HUES64 (cell line): ENCODE results near the gene CADPS.

ENCODE experiments used
- H3K27ac ChIP-seq: 2 replicates; pipeline ENCODE4 v1.7.0; 2013; ENCODE audit warnings: low read depth, low read length, inconsistent platforms
- H3K27me3 ChIP-seq: 2 replicates; pipeline ENCODE4 v1.6.1; 2013; ENCODE audit warnings: mild to moderate bottlenecking, low read length; ENCODE audit not compliant: insufficient read depth
- H3K36me3 ChIP-seq: 2 replicates; pipeline ENCODE4 v1.6.1; 2013; ENCODE audit warnings: mild to moderate bottlenecking, low read length; ENCODE audit not compliant: insufficient read depth
- H3K4me1 ChIP-seq: 2 replicates; pipeline ENCODE4 v1.6.1; 2013; ENCODE audit warnings: mild to moderate bottlenecking, low read length, moderate library complexity; ENCODE audit not compliant: insufficient read depth
- H3K4me3 ChIP-seq: 2 replicates; pipeline ENCODE4 v1.5.1; 2013; ENCODE audit warnings: mild to moderate bottlenecking, low read length, moderate library complexity
- H3K9ac ChIP-seq: 2 replicates; pipeline ENCODE4 v1.6.1; 2013; ENCODE audit warnings: mild to moderate bottlenecking, low read depth, low read length
- H3K9me3 ChIP-seq: 2 replicates; pipeline ENCODE4 v1.6.1; 2013; ENCODE audit warnings: low read depth, low read length; ENCODE audit not compliant: insufficient read depth
- WGBS: fragments of 150-250, 120-280 bp; methylation state at CpG from one replicate; pipeline ENCODE4 v1.1.7; 2013; ENCODE audit warnings: missing lambda C conversion rate; 5-methylcytosine and 5-hydroxymethylcytosine counted together

The CADPS gene

DNA sequence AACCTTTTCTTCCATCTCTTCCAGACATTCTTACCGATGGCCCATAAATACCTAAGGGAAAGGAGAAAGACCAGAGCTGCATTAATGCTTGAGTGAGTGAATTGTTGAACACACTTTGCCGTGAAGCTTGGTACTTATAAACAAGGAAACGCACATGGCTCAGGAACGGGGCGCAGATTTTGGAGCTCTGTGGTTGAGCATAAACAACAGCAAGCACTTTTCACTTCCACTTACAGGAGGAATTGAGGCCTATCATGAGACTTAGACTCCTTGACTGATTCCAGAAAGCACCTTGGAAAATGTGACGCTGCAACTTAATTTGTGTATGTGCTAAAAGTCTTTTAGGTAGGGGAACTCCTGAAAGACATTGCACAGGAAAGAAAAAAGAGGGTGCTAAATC is 304.3 kb downstream of the CADPS start:
- H3K4me3 ChIP-seq: no peak overlapping the region
- H3K36me3 ChIP-seq: no peaks in the 10 kb centered on the region
- no peak overlapping the region for H3K9ac ChIP-seq
- H3K4me1 ChIP-seq: no peaks in the 10 kb centered on the region
- H3K27me3 ChIP-seq: no peaks in the 10 kb centered on the region
- H3K9me3 ChIP-seq: no peaks in the 10 kb centered on the region
- no peak overlapping the region for H3K27ac ChIP-seq
- WGBS: 78% methylated on average over 6 of the region's 6 CpGs

DNA sequence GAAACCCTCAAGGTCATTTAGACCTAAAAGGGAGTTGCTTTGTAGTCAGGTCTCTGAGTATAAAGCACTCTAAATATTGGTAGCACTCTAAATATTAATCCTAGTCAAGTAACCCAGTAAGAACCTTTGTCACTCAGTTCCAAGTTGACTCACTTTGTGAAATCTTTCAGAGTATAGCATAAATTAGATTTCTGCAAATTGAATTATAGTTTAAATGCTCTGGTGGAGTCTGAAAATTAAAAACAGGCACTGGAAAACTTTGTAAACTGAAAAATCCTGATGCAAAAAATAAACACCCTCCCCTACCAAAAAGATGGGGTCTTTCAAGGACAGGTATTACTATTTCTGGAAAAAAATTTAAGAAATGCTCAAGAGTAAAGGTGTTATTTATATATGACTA is 305.6 kb downstream of the CADPS start:
- Histone ChIP-seq H3K9me3 (no peaks in the 10 kb centered on the region), H3K9ac (no peak overlapping the region), H3K4me1 (no peaks in the 10 kb centered on the region), H3K36me3 (no peaks in the 10 kb centered on the region), H3K27ac (no peak overlapping the region), H3K27me3 (no peaks in the 10 kb centered on the region), H3K4me3 (no peak overlapping the region)

DNA sequence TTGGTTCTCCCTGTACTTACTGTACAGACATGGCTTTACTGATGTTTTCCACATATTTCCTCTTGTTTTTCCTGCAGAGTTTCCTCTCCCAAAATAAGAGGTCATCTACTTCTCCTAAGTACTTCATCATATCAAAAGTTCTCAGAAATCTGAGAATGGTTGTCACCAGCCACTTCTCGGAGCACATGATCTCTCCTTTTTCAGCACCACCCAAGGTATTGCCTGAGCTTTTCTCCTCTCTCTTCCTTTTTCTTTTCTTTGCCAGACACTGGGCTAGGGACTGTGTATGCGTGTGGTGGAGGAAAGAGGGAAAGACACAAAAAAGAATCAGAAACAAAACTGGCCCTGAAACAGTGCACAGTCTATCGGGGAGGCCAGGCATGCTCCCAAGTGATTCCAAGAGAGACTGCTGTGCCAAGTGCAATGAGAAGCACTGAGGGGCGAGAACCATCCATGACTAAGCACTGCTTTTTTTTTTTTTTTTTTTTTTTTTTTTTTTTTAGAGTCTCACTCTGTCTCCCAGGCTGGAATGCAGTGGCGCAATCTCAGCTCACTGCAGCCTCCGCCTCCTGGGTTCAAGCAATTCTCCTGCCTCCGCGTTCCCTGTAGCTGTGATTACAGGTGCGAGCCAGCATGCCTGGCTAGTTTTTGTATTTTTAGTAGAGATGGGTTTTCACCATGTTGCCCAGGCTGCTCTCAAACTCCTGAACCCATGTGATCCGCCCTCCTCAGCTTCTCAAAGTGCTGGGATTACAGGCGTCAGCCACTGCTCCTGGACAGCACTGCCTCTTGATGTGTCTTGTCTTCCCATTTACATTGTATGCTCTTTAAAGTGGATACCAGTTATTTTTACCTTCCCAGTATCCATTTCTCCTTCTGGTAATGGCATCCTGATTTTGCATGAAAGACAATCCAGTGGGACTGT is 307.9 kb downstream of the CADPS start:
- H3K36me3 ChIP-seq: no peaks in the 10 kb centered on the region
- H3K9me3 ChIP-seq: no peaks in the 10 kb centered on the region
- H3K4me3 ChIP-seq: no peak overlapping the region
- H3K4me1 ChIP-seq: no peaks in the 10 kb centered on the region
- H3K9ac ChIP-seq: no peak overlapping the region
- no peaks in the 10 kb centered on the region for H3K27me3 ChIP-seq
- H3K27ac ChIP-seq: no peak overlapping the region
- 93% methylated on average over 9 of the region's 11 CpGs for WGBS

DNA sequence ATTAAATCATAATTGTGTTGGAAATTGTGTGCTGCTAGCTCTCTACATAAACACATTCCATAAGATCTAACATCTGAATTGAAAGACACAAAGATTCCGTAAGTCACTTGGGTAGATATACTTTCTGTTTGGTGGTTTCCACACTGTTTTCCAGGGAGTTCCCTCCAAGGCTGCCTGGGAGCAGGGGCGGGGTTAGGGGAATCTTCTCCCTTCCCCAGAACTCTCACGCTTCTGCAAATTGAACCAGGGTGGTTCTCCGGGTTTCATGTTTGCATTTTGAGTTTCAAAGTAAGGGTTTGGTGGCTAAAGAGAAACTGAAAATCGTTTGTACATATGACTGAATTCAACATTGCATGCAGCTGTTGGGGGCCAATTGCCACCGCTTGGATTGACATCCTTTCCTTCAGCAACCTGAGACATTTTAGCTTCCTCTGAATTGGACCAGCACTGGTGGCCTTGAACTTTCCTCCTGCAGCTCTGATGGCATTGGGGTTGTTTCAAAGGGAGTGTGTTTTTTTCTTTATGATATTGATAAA is 309.1 kb downstream of the CADPS start:
- H3K9ac ChIP-seq: no peak overlapping the region

DNA sequence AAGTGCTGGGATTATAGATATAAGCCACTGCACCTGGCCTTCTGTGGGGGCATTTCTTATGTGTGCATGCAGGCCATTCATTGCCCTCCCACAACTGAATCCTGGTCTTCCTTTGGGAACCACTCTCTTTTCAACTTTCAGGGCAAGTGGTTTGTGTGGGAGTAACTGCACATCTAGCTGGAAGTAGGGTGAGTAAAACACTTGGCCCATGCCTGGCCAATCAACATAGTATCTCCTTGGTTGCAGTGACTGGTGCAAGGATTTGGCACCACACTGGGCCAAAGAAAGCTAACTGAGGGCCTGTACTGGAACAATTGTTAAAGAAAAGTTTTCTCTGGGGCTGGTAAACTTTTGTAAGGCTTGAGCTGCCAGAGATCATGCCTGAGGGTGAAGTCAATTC is 312.6 kb downstream of the CADPS start:
- 0 out of 2 replicates have a peak, but pooled peaks cover 5% of the 10 kb centered on the region for H3K27me3 ChIP-seq
- no peak overlapping the region for H3K4me3 ChIP-seq
- no peaks in the 10 kb centered on the region for H3K9me3 ChIP-seq
- H3K36me3 ChIP-seq: no peaks in the 10 kb centered on the region
- no peak overlapping the region for H3K27ac ChIP-seq
- no peak overlapping the region for H3K9ac ChIP-seq
- no peaks in the 10 kb centered on the region for H3K4me1 ChIP-seq

More for the DNA sequence above, 309.1 kb downstream of the CADPS start:
- H3K4me1 ChIP-seq: no peaks in the 10 kb centered on the region
- 89% methylated on average over 6 of the region's 6 CpGs for WGBS
- H3K4me3 ChIP-seq: no peak overlapping the region
- no peaks in the 10 kb centered on the region for H3K36me3 ChIP-seq
- H3K27me3 ChIP-seq: no peaks in the 10 kb centered on the region
- no peaks in the 10 kb centered on the region for H3K9me3 ChIP-seq
- H3K27ac ChIP-seq: no peak overlapping the region

DNA sequence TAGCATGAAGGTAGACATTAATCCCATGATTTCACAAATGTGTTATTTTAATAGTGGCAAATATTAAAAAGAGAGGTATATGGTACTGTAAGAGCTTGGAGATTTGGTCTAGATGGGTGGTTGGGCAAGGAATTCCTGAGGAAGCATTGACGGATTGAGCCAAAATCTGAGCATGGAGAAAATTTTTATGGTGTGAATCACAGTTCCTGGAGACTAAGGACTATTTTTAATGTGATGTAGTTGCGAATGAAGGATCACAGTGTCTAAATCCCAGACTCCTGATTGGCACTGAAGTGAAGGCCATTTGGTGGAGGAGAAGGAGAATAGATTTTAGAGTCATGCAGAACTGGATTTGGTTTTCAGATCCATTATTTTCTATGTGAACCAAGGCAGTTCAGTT is 313.2 kb downstream of the CADPS start:
- Histone ChIP-seq H3K9ac (no peak overlapping the region), H3K9me3 (no peaks in the 10 kb centered on the region), H3K36me3 (no peaks in the 10 kb centered on the region), H3K4me1 (no peaks in the 10 kb centered on the region), H3K27me3 (0 out of 2 replicates have a peak, but pooled peaks cover 5% of the 10 kb centered on the region), H3K27ac (no peak overlapping the region), H3K4me3 (no peak overlapping the region)
- 91% methylated on average over 2 of the region's 2 CpGs for WGBS

DNA sequence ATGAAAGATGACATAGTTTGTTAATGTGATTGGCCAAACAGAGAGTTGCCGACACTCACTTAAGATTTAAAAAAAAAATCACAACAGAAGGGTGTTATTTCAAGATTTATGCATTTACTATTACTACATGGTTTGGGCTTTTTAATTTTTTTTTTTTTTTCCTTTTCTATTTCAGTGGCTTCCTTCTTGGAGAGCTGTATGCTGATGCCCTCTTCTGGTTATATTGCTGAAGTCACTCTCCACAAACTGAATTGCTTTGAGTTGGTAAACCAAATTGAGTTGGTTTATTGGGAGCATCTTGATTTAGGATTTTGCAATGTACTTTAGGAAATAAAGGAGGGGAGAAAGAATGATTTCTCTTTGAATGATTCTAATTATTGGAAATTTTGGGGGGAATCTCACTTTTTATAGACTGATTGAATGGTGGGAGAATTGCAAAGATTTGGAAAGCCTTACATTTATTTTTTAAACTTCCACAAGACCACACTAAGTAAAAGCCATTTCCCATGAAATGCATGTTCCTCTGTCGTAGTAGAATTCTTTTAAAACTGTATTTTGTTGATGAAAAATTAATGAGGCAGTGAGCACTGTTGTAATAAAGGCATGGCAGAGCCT is 315.3 kb downstream of the CADPS start:
- Histone ChIP-seq H3K9ac (no peak overlapping the region), H3K4me1 (peaks cover 8% of the 10 kb centered on the region; the same call in 1 of the 2 replicates), H3K27me3 (0 out of 2 replicates have a peak, but pooled peaks cover 5% of the 10 kb centered on the region), H3K4me3 (no peak overlapping the region), H3K36me3 (no peaks in the 10 kb centered on the region), H3K27ac (no peak overlapping the region), H3K9me3 (no peaks in the 10 kb centered on the region)
- WGBS: 0% methylated on average over 1 of the region's 2 CpGs

DNA sequence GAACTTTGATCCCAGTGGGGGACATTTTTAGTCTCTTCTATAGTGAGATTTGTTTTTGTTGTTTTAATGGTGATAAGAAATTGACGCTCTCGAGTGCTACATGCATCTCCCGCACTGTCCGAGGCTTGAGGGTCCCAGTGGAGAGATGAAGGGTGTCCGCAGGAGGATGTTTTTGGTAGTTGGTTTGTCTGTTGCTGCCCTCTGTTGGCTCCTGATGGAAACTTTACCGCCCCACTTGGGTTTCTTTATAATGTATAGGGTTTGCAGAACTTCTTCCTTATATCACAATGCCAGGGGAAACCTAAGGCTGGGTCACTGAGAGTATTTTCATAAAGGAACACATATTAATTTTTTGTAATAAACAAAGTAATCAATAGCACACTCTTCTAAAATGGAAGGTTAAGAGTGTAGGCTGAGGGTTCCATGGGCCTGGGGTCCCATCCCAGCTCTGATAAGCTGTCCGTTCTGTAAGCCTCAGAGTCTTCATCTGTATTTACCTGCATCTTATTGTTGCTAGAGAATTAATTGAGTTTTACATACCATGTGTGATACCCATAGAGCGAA is 316.6 kb downstream of the CADPS start:
- no peak overlapping the region for H3K27ac ChIP-seq
- H3K36me3 ChIP-seq: no peaks in the 10 kb centered on the region
- H3K9ac ChIP-seq: no peak overlapping the region
- WGBS: 25% methylated on average over 7 of the region's 8 CpGs
- no peaks in the 10 kb centered on the region for H3K9me3 ChIP-seq
- H3K27me3 ChIP-seq: 0 out of 2 replicates have a peak, but pooled peaks cover 5% of the 10 kb centered on the region
- H3K4me1 ChIP-seq: peaks cover 8% of the 10 kb centered on the region; the same call in 1 of the 2 replicates
- H3K4me3 ChIP-seq: no peak overlapping the region

DNA sequence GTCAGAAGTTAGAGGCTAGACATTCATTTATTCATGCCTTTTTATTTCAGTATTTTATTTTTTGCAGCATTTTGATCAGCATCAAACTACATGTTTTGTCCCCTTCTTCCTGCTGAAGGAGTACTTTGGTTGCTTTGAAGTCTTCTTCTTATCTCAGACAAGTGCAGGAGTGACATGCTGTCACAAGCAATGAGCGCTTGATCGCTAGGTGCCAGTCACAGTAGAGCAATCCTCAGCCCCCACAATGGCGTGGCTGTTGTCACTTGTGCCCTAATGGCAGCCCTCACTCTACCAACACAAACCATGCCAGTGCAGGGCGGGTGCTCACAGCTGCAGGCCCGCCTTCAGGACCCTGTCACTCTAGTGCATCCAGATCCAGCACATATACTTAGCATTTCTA is 317.2 kb downstream of the CADPS start:
- no peaks in the 10 kb centered on the region for H3K36me3 ChIP-seq
- peaks cover 8% of the 10 kb centered on the region; the same call in 1 of the 2 replicates for H3K4me1 ChIP-seq
- 0 out of 2 replicates have a peak, but pooled peaks cover 5% of the 10 kb centered on the region for H3K27me3 ChIP-seq
- no peaks in the 10 kb centered on the region for H3K9me3 ChIP-seq
- no peak overlapping the region for H3K27ac ChIP-seq
- no peak overlapping the region for H3K9ac ChIP-seq
- WGBS: 93% methylated on average over 5 of the region's 5 CpGs
- H3K4me3 ChIP-seq: no peak overlapping the region

DNA sequence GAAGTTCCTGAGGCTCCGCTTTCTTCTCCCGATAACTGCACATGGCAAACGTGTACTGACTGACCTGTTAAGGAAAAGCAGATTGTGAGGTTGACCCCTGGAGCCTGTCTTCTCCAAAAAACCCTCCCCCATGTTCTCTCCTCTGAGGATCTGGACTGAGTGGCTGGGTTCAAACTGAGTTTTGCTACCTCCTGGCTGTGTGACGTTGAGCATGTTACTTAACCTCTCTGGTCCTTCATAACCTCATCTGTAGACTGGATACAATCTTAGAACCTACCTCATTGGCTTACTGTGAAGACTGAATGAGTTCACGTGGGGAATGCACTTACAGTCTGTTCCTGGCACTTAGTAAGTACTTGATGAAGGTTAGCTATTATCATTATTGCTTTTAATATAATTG is 317.8 kb downstream of the CADPS start:
- Histone ChIP-seq H3K36me3 (no peaks in the 10 kb centered on the region), H3K27ac (no peak overlapping the region), H3K27me3 (0 out of 2 replicates have a peak, but pooled peaks cover 5% of the 10 kb centered on the region), H3K4me1 (peaks cover 8% of the 10 kb centered on the region; the same call in 1 of the 2 replicates), H3K4me3 (no peak overlapping the region), H3K9ac (no peak overlapping the region), H3K9me3 (no peaks in the 10 kb centered on the region)
- 76% methylated on average over 5 of the region's 5 CpGs for WGBS
